ENCODE results near the gene CBFA2T3.

Gene CBFA2T3

DNA sequence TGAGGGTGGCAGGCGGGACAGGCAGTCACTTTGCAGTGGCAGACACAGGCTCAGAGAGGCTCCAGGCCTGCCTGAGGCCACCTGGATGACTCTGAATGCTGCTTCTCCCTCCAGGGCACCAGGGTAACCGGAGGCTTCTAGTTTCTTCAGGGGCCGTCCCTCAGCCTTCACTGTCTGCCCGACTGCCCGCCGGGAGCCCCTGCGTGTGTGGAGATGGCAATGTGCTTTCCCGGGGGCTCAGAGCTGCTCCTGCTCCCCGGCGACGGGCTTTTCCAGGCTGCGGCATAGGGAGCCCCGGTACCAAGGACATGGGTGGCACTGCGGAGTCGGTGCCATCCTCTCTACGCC lies 51.5 kb downstream of the CBFA2T3 start:
- TF ChIP-seq TCF12 (IDR thresholded peaks at IDR 0.05; ENCODE audit: low read depth) (no peak), EGR1 (IDR thresholded peaks at IDR 0.05) (no peak), CREB1 (IDR thresholded peaks at IDR 0.05; ENCODE audit: low read depth) (no peak), TEAD4 (IDR thresholded peaks at IDR 0.05) (no peak), YY1 (IDR thresholded peaks at IDR 0.05; ENCODE audit: low read depth) (no peak), TAF1 (IDR thresholded peaks at IDR 0.05; ENCODE audit: low read depth) (no peak), RAD21 (IDR thresholded peaks at IDR 0.05; ENCODE audit: low read depth) (no peak), NFIC (IDR thresholded peaks at IDR 0.05) (no peak), FOXM1 (IDR thresholded peaks at IDR 0.05; ENCODE audit: borderline replicate concordance, low read depth) (no peak), EP300 (IDR thresholded peaks at IDR 0.05; ENCODE audit: borderline replicate concordance) (no peak), CEBPB (IDR thresholded peaks at IDR 0.05) (no peak), ZBTB7A (IDR thresholded peaks at IDR 0.05; ENCODE audit: low read depth) (no peak)
- TF ChIP-seq, protein P1, sequence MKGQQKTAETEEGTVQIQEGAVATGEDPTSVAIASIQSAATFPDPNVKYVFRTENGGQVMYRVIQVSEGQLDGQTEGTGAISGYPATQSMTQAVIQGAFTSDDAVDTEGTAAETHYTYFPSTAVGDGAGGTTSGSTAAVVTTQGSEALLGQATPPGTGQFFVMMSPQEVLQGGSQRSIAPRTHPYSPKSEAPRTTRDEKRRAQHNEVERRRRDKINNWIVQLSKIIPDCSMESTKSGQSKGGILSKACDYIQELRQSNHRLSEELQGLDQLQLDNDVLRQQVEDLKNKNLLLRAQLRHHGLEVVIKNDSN (IDR thresholded peaks at IDR 0.05) = no peak
- TF ChIP-seq, protein P2, sequence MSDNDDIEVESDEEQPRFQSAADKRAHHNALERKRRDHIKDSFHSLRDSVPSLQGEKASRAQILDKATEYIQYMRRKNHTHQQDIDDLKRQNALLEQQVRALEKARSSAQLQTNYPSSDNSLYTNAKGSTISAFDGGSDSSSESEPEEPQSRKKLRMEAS (IDR thresholded peaks at IDR 0.05) = no peak
- TF ChIP-seq, protein P3, sequence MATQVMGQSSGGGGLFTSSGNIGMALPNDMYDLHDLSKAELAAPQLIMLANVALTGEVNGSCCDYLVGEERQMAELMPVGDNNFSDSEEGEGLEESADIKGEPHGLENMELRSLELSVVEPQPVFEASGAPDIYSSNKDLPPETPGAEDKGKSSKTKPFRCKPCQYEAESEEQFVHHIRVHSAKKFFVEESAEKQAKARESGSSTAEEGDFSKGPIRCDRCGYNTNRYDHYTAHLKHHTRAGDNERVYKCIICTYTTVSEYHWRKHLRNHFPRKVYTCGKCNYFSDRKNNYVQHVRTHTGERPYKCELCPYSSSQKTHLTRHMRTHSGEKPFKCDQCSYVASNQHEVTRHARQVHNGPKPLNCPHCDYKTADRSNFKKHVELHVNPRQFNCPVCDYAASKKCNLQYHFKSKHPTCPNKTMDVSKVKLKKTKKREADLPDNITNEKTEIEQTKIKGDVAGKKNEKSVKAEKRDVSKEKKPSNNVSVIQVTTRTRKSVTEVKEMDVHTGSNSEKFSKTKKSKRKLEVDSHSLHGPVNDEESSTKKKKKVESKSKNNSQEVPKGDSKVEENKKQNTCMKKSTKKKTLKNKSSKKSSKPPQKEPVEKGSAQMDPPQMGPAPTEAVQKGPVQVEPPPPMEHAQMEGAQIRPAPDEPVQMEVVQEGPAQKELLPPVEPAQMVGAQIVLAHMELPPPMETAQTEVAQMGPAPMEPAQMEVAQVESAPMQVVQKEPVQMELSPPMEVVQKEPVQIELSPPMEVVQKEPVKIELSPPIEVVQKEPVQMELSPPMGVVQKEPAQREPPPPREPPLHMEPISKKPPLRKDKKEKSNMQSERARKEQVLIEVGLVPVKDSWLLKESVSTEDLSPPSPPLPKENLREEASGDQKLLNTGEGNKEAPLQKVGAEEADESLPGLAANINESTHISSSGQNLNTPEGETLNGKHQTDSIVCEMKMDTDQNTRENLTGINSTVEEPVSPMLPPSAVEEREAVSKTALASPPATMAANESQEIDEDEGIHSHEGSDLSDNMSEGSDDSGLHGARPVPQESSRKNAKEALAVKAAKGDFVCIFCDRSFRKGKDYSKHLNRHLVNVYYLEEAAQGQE (IDR thresholded peaks at IDR 0.05; ENCODE audit: low read depth) = no peak

DNA sequence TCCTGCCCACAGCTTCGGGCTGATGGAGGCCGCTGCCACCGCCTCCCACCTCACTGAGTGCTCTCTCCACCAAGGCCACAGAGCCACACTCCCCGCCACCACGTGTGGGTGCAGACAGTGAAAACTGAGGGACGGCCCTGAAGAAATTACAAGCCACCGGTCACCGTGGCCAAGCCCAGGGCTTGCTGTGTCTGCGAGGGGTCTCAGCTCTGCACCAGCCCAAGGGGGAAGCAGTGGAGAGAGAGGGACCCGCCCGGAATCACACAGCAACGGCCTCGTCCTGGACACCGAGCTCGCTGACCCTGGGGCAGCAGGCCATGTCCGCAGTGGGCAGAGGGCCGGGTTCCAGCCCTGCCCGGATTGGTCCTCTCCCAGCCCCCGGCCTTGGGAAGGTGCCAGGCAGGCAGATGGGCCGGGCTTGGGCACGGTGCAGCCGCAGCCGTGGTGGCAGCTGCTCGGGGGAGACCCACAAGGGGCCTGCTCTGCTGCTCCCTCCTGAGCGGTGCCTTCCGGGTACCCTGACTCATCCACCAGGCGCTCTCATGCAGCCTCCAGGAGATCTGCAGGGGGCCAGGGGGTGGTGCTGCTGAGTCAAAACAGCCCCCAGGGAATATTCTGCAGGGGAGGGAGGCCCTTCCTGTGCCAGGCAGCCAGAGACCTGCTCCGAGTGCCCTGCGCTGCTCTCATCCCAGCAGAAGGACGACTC lies 52.0 kb downstream of the CBFA2T3 start:
- TF ChIP-seq NFIC (IDR thresholded peaks at IDR 0.05) (peak; percentile 68), FOXM1 (IDR thresholded peaks at IDR 0.05; ENCODE audit: borderline replicate concordance, low read depth) (0 out of 2 replicates have a peak, but pooled peaks have one; percentile 14), TCF12 (IDR thresholded peaks at IDR 0.05; ENCODE audit: low read depth) (peak; percentile 84), EGR1 (IDR thresholded peaks at IDR 0.05) (no peak), TAF1 (IDR thresholded peaks at IDR 0.05; ENCODE audit: low read depth) (no peak; the same call in 1 of the 2 replicates), CREB1 (IDR thresholded peaks at IDR 0.05; ENCODE audit: low read depth) (no peak), YY1 (IDR thresholded peaks at IDR 0.05; ENCODE audit: low read depth) (no peak), TEAD4 (IDR thresholded peaks at IDR 0.05) (peak; percentile 43; the same call in 1 of the 2 replicates), CEBPB (IDR thresholded peaks at IDR 0.05) (peak; percentile 12; the same call in 1 of the 2 replicates), ZBTB7A (IDR thresholded peaks at IDR 0.05; ENCODE audit: low read depth) (peak; percentile 87), RAD21 (IDR thresholded peaks at IDR 0.05; ENCODE audit: low read depth) (peak; percentile 34; the same call in 1 of the 2 replicates), EP300 (IDR thresholded peaks at IDR 0.05; ENCODE audit: borderline replicate concordance) (peak; percentile 69)
- TF ChIP-seq, protein P3 (IDR thresholded peaks at IDR 0.05; ENCODE audit: low read depth) = no peak
- TF ChIP-seq, protein P2 (IDR thresholded peaks at IDR 0.05) = peak; percentile 50
- TF ChIP-seq, protein P1 (IDR thresholded peaks at IDR 0.05) = 0 out of 2 replicates have a peak, but pooled peaks have one; percentile 14

DNA sequence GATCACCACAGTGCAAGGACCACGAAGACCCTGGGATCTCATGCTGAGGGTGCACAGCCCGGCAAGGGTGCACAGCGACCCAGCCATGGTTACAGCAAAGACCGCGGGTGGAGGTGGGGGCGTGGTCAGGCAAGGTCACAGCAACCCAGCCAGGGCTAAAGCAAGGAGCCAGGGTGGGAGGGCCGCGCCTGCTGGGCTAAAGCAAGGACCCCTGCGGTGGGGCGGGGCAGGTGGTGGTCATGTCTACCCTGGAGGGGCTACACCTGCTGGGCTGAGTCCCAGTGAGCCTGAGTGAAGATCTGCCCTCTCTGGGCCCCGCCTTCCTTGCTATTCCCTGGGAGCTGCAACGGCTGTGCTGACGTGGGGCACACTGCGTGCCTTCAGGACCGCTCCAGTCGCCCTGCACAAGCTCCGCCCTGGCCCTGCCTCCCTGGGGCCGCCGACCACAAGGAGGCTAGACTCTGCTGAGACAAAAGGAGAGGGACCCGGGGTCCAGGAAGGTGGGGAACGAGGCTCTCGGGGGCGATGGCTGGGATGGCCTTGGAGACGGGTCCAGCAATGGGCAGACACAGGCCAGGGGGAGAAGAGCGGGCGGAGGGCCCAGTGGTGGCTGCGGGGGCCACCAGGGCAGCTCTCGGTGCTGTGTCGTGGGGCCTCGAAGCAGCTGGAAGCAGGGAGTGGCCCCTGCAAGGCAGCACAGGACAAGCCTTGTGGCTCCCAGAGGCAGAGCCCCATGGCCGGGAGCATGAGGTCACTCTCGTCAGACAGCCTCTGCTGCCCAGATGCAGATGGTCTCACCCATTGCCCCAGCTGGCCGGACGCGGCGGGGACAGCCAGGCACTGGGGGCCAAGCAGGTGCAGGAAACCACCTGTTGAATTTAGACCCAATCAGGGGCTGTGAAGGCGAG lies 52.8 kb downstream of the CBFA2T3 start:
- TF ChIP-seq CREB1 (IDR thresholded peaks at IDR 0.05; ENCODE audit: low read depth) (no peak), RAD21 (IDR thresholded peaks at IDR 0.05; ENCODE audit: low read depth) (no peak), ZBTB7A (IDR thresholded peaks at IDR 0.05; ENCODE audit: low read depth) (peak; percentile 74; the same call in 1 of the 2 replicates), EP300 (IDR thresholded peaks at IDR 0.05; ENCODE audit: borderline replicate concordance) (peak; percentile 87), TCF12 (IDR thresholded peaks at IDR 0.05; ENCODE audit: low read depth) (peak; percentile 92), TEAD4 (IDR thresholded peaks at IDR 0.05) (peak; percentile 37; the same call in 1 of the 2 replicates), FOXM1 (IDR thresholded peaks at IDR 0.05; ENCODE audit: borderline replicate concordance, low read depth) (peak; percentile 67; the same call in 1 of the 2 replicates), EGR1 (IDR thresholded peaks at IDR 0.05) (0 out of 2 replicates have a peak, but pooled peaks have one; percentile 5), YY1 (IDR thresholded peaks at IDR 0.05; ENCODE audit: low read depth) (no peak), CEBPB (IDR thresholded peaks at IDR 0.05) (no peak), TAF1 (IDR thresholded peaks at IDR 0.05; ENCODE audit: low read depth) (no peak), NFIC (IDR thresholded peaks at IDR 0.05) (peak; percentile 70)
- TF ChIP-seq, protein P2 (IDR thresholded peaks at IDR 0.05) = no peak; the same call in 1 of the 2 replicates
- TF ChIP-seq, protein P1 (IDR thresholded peaks at IDR 0.05) = no peak
- TF ChIP-seq, protein P3 (IDR thresholded peaks at IDR 0.05; ENCODE audit: low read depth) = no peak
